ENCODE measurements around the gene GABRE. TPM values are rescaled to one million over a fixed set of nuclear protein-coding genes. Genes with fewer than 3 reads are reported as not detected.
A peak's percentile ranks its signal among the peaks of the same experiment; 100 is the strongest.

Gene GABRE
- total and polyA plus RNA-seq, 8 donors: 14.2 to 21.4 (median 16.7) TPM

DNA sequence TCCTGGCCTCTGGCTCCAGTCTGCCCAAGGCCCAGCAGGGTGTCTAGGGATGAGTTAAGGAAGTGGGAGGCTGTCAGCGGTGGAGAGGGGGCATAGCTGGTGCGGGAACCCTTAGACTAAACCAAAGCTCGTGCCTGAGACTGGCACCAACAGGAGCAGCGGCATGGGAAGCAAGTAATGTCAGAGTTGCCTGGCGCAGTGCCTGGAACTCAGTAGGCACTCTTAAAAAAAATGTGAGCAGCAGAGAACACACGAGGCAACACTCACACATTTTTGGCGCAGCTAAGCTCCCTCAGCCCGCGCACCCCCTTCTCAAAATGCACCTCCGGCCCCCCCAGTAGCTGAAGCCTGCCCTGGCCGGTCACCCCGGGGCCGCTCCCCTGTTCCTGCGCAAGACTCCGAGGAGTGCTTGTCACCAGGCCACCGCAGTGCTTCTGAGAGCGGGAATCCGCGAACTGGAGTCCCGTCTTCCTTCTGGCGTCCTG, 583 bp downstream of the GABRE start:
- Histone ChIP-seq H3K9me3 (no peaks in the 10 kb centered on the region), H3K27ac (peak overlapping the region; percentile 37 to 53)
- DNase-seq: peak; percentile 14 to 51 (median 32)

DNA sequence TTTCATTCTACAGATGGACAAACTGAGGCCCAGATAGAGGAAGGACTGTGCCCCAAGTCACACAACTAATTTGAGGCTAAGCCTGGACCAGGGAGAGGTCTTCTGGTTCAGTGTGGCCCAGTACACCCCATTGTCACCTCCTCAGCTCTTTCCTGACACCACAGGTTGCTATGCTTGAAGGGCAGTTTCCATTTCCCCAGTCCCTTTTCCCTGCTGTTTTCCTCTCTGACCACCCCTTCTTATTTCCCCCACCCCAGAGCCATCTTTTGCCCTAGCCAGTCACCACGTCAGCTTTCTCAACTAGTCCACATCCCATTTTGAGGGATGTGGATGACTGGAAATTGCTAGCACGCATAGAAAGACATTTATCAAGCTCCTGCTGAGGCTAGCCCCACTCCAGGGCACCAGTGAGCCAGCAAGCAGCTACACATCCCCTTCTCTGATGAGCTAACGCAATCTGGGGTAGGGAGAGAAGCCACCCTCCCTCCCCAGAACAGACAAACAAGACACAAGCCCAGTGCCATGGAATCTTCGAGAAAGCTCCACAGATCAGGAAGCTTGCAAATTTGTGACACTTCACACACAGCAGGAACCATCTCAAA, 1.3 kb downstream of the GABRE start:
- ATAC-seq: no peak
- H3K9me3 ChIP-seq: no peaks in the 10 kb centered on the region
- TF ChIP-seq, protein P1, sequence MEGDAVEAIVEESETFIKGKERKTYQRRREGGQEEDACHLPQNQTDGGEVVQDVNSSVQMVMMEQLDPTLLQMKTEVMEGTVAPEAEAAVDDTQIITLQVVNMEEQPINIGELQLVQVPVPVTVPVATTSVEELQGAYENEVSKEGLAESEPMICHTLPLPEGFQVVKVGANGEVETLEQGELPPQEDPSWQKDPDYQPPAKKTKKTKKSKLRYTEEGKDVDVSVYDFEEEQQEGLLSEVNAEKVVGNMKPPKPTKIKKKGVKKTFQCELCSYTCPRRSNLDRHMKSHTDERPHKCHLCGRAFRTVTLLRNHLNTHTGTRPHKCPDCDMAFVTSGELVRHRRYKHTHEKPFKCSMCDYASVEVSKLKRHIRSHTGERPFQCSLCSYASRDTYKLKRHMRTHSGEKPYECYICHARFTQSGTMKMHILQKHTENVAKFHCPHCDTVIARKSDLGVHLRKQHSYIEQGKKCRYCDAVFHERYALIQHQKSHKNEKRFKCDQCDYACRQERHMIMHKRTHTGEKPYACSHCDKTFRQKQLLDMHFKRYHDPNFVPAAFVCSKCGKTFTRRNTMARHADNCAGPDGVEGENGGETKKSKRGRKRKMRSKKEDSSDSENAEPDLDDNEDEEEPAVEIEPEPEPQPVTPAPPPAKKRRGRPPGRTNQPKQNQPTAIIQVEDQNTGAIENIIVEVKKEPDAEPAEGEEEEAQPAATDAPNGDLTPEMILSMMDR (IDR thresholded peaks at IDR 0.05): no peak
- H3K36me3 ChIP-seq: no peaks in the 10 kb centered on the region
- H3K27ac ChIP-seq: peak overlapping the region in 1 of 2 donors; percentile 53
- no peak for DNase-seq
- intact Hi-C loops (cut with DNase I): no loop called here
- H3K4me1 ChIP-seq: peaks cover 0 to 6% of the 10 kb centered on the region in 2 donors
- H3K27me3 ChIP-seq: peaks cover 0 to 26% of the 10 kb centered on the region in 2 donors
- H3K4me3 ChIP-seq: peak overlapping the region in 1 of 2 donors; percentile 40

More for the DNA sequence above, 583 bp downstream of the GABRE start:
- Histone ChIP-seq H3K4me1 (peaks cover 0 to 6% of the 10 kb centered on the region in 2 donors), H3K4me3 (peak overlapping the region; percentile 40 to 47), H3K36me3 (no peaks in the 10 kb centered on the region), H3K27me3 (peaks cover 0 to 26% of the 10 kb centered on the region in 2 donors)
- ATAC-seq: peak; percentile 36
- intact Hi-C loops (cut with DNase I): no loop called here
- TF ChIP-seq, protein P1 (IDR thresholded peaks at IDR 0.05): no peak

DNA sequence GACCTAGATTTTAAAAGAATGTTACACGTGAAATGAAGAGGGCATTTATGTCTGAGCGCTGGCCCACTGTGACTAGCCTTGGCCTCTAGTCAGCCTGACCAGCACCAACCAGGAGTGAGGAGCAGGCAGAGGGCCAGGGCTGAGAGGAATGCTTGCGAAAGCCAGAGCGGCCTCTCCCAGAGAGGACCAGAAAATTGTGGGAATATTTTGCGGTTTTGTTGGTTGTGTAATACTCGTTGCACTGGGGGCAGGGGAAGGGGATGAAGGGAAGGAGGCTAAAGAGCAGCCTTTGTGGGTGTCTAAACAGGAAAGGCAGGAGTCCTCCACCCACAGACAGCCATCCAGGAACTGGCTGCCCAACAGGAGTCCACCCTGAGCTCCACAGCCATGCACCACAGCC, 3.8 kb downstream of the GABRE start:
- TF ChIP-seq, protein P1 (IDR thresholded peaks at IDR 0.05): no peak
- peak; percentile 25 to 80 (median 66) for DNase-seq
- Histone ChIP-seq H3K36me3 (no peaks in the 10 kb centered on the region), H3K27me3 (peaks cover 0 to 26% of the 10 kb centered on the region in 2 donors), H3K4me3 (no peak overlapping the region), H3K27ac (peak overlapping the region in 1 of 2 donors; percentile 48), H3K4me1 (peaks cover 0 to 6% of the 10 kb centered on the region in 2 donors), H3K9me3 (no peaks in the 10 kb centered on the region)
- intact Hi-C loops (cut with DNase I): no loop called here
- peak; percentile 71 for ATAC-seq

DNA sequence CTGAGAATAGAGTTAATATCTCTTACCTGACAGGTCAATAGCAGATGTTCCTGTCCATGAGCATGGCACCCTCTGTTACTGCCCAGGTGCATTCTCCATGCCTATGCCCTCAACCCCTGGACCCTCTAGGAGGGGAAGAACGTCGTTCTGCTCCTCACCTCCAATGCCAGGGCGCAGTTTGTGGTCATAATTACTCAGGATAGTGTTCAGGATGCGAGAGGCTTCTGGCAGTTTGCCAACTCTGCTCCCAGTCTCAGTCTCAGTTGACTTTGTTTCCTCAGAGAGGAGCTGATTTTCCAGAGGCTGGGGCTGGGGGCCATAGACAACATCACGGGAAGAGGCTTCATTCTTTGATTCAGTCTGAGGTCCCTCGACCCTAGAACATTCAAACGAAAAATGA, 4.4 kb downstream of the GABRE start:
- H3K4me1 ChIP-seq: peaks cover 0 to 6% of the 10 kb centered on the region in 2 donors
- H3K27me3 ChIP-seq: peaks cover 0 to 19% of the 10 kb centered on the region in 2 donors
- TF ChIP-seq, protein P1 (IDR thresholded peaks at IDR 0.05): no peak
- H3K27ac ChIP-seq: no peak overlapping the region
- no peaks in the 10 kb centered on the region for H3K36me3 ChIP-seq
- H3K4me3 ChIP-seq: no peak overlapping the region
- intact Hi-C loops (cut with DNase I): no loop called here
- DNase-seq (no peak), ATAC-seq (no peak)
- H3K9me3 ChIP-seq: no peaks in the 10 kb centered on the region

DNA sequence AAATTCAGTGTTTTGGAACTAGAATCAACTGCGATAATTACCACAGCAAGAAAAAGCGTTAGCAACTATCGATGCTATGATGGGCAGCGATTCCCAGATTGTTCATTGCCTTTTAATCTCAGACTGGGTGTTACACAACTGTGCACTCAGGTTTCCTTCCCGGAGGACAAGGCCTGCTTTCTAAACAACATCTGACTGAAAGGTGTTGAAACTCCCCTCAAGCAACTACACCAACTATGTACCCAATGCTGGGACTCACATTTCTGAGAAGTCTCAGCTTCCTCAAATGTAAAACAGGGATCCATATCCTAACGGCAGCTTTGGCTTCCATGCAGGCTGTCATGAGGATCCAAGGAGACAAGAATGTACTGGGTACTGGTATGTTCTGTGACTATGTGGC, 8.2 kb downstream of the GABRE start:
- intact Hi-C loops (cut with DNase I): no loop called here
- no peak for DNase-seq
- ATAC-seq: no peak
- TF ChIP-seq, protein P1 (IDR thresholded peaks at IDR 0.05): no peak
- Histone ChIP-seq H3K4me1 (peaks cover 0 to 2% of the 10 kb centered on the region in 2 donors), H3K27ac (no peak overlapping the region), H3K4me3 (no peak overlapping the region), H3K27me3 (no peaks in the 10 kb centered on the region), H3K9me3 (no peaks in the 10 kb centered on the region), H3K36me3 (no peaks in the 10 kb centered on the region)
